K562 (cell line): ENCODE measurements around the gene RHOXF2B. TPM values are rescaled to one million over a fixed set of nuclear protein-coding genes. Genes with fewer than 3 reads are reported as not detected.

Experiments
- ATAC-seq: fragments of 200-7000 bp; cut with Tn5 transposase; 3 replicates; pipeline ENCODE4 v1.9.1; 2020; ENCODE audit warnings: moderate library complexity
- BruUV-seq: library from RNA; stranded (reverse); fragments of 400-500 nt; replicated peaks from 2 replicates; lab custom pipeline; 2021; lab: Mats Ljungman, UMichigan
- CTCF ChIA-PET: fragments of 300-600 bp; formaldehyde crosslinking; extraction: SDS; loops from one replicate; lab custom pipeline; 2021; ENCODE audit warnings: low intra/inter-chr PET ratio; lab: Yijun Ruan, JAX
- POLR2A ChIA-PET: fragments of 300-600, 350-650 bp; sonication (Branson Sonifier 250); formaldehyde crosslinking; extraction: SDS; loops from one replicate; lab custom pipeline; 2021; ENCODE audit warnings: antibody characterized with exemption, inconsistent platforms; lab: Yijun Ruan, JAX
- DNase-seq, 4 experiments: peaks; one replicate each; pipeline versions ENCODE4 v3.0.0 to v3.0.0-alpha.2; 2011 to 2018; ENCODE audit warnings: low spot score in 3 of 4, mixed read lengths in 3 of 4; ENCODE audit errors: extremely low read depth in 1 of 4
- FAIRE-seq: peaks from 2 replicates; lab custom pipeline; 2011; peaks lifted over from hg19 to GRCh38; lab: Jason Lieb, UNC
- H2AFZ ChIP-seq: 2 replicates; pipeline ENCODE4 v1.6.0; 2011; ENCODE audit warnings: low read depth, low read length, control low read depth, inconsistent platforms
- H3K27ac ChIP-seq: fragments of 200-600 bp; 3 replicates; pipeline ENCODE4 v1.8.0; 2011; ENCODE audit warnings: low read depth, mild to moderate bottlenecking, control low read depth, inconsistent platforms, low read length, moderate library complexity, mixed read lengths; ENCODE audit errors: extremely low read depth
- H3K27me3 ChIP-seq, 2 experiments: fragments of 300-600 bp in 1 of 2; 2 replicates in 1 of 2; 3 replicates in 1 of 2; pipeline versions ENCODE4 v1.6.0 to v1.8.0; 2011; ENCODE audit warnings: inconsistent platforms in 2 of 2, low read length in 2 of 2, mild to moderate bottlenecking in 1 of 2, mixed read lengths in 1 of 2, moderate library complexity in 1 of 2; ENCODE audit not compliant: control insufficient read depth in 2 of 2, insufficient read depth in 2 of 2
- H3K36me3 ChIP-seq: fragments of 300-600 bp; 3 replicates; pipeline ENCODE4 v1.8.0; 2011; ENCODE audit warnings: mild to moderate bottlenecking, low read length, inconsistent platforms; ENCODE audit not compliant: control insufficient read depth, insufficient read depth
- H3K4me1 ChIP-seq, 2 experiments: fragments of 200-600 bp in 1 of 2; replicated peaks in 1 of 2; 2 replicates in 1 of 2; 3 replicates in 1 of 2; pipeline versions ENCODE4 v1.5.1 to v1.8.0; 2011; ENCODE audit warnings: inconsistent platforms in 2 of 2, low read length in 2 of 2, mild to moderate bottlenecking in 1 of 2, mixed read lengths in 1 of 2, moderate library complexity in 1 of 2; ENCODE audit not compliant: control insufficient read depth in 2 of 2, insufficient read depth in 2 of 2
- H3K4me2 ChIP-seq: 2 replicates; pipeline ENCODE4 v1.6.1; 2011; ENCODE audit warnings: low read length, control low read depth, inconsistent platforms, mixed read lengths; ENCODE audit not compliant: insufficient read depth
- H3K4me3 ChIP-seq: fragments of 200-600 bp; sonication (generic), shearing (Covaris generic); 2 replicates; pipeline ENCODE4 v1.5.1; 2016; ENCODE audit warnings: control low read depth, inconsistent platforms
- H3K79me2 ChIP-seq: fragments of 200-600 bp; 3 replicates; pipeline ENCODE4 v1.8.0; 2011; ENCODE audit warnings: low read length, inconsistent platforms; ENCODE audit not compliant: control insufficient read depth, insufficient read depth
- H3K9ac ChIP-seq, 2 experiments: 2 replicates each; pipeline versions ENCODE4 v1.6.0 to v1.6.1; 2011; ENCODE audit warnings: low read depth in 2 of 2, low read length in 2 of 2, control low read depth in 1 of 2, inconsistent platforms in 1 of 2, mild to moderate bottlenecking in 1 of 2, mixed read lengths in 1 of 2; ENCODE audit not compliant: insufficient read depth in 1 of 2
- H3K9me1 ChIP-seq: one replicate; pipeline ENCODE4 v1.6.0; 2011; ENCODE audit warnings: inconsistent platforms, mild to moderate bottlenecking, low read length, moderate library complexity; ENCODE audit not compliant: control insufficient read depth, insufficient read depth
- H3K9me3 ChIP-seq: replicated peaks from 2 replicates; pipeline ENCODE4 v1.5.1; 2011; ENCODE audit warnings: low read depth, low read length, inconsistent platforms; ENCODE audit not compliant: control insufficient read depth, insufficient read depth
- H4K20me1 ChIP-seq: replicated peaks from 2 replicates; pipeline ENCODE4 v1.6.1; 2011; ENCODE audit warnings: low read length, inconsistent platforms, mixed read lengths; ENCODE audit not compliant: control insufficient read depth, insufficient read depth
- SP1 ChIP-seq: sonication (generic); formaldehyde crosslinking; IDR thresholded peaks from 2 replicates; pipeline ENCODE4 v1.8.1; 2022; ENCODE audit warnings: mild to moderate bottlenecking, missing genetic modification reagents
- TFE3 ChIP-seq: fragments of 450-650 bp; formaldehyde crosslinking; IDR thresholded peaks from 2 replicates; pipeline ENCODE4 v1.4.0; 2020; ENCODE audit warnings: mild to moderate bottlenecking, mixed read lengths
- WGBS: fragments of 100-300 bp; shearing (Covaris generic); methylation state at CpG from one replicate; pipeline ENCODE4 v1.1.6; 2016; ENCODE audit warnings: low coverage, mixed read lengths; ENCODE audit not compliant: insufficient coverage; ENCODE audit errors: missing lambda C conversion rate; 5-methylcytosine and 5-hydroxymethylcytosine counted together
- in situ Hi-C: fragments of 300-500 bp; cut with MboI; formaldehyde crosslinking; loops from 4 replicates; pipeline ENCODE4 v1.15.0; 2018; ENCODE audit warnings: inconsistent platforms, mixed read lengths
- intact Hi-C: fragments of 100-400 bp; cut with micrococcal nuclease; formaldehyde crosslinking; loops from 2 replicates; pipeline ENCODE4 v1.14.2; 2022
- polyA plus RNA-seq, 8 experiments: library from polyadenylated mRNA; depleted of rRNA in 4 of 8; stranded (reverse) in 5 of 8; unstranded in 3 of 8; fragments of >200 nt; fragmentation: Nextera tagmentation in 2 of 8; fragmentation: Illumina TruSeq in 1 of 8; extraction: Ambion mirVana in 2 of 8; extraction: Trizol in 1 of 8; gene quantifications; 2 replicates each; pipeline versions ENCODE4 v1.2.1 to v1.2.3, GENCODE V29; 2011 to 2014; ENCODE audit warnings: inconsistent platforms in 1 of 8, missing spikeins in 1 of 8
- total RNA-seq, 7 experiments: library from RNA; depleted of rRNA in 6 of 7; stranded (reverse); fragments of >200 nt in 6 of 7; fragmentation: Illumina TruSeq in 2 of 7; extraction: Trizol in 2 of 7; gene quantifications; 2 replicates each; pipeline versions ENCODE4 v1.2.1 to v1.2.3, GENCODE V29; 2011 to 2021; ENCODE audit warnings: low replicate concordance in 1 of 7

Gene RHOXF2B
- total and polyA plus RNA-seq, 9 of the 15 experiments (the other 6 are each of a cell fraction or from before 2014, with no cell fraction given) = 0.79 to 4.3 (median 2.2) TPM

- Histone ChIP-seq H2AFZ (no peak overlapping the region), H4K20me1 (no peaks in the 10 kb centered on the region), H3K27me3 (peaks cover 2 to 10% of the 10 kb centered on the region in 2 experiments; a peak in 3 of 5 replicates), H3K36me3 (no peaks in the 10 kb centered on the region), H3K9me1 (no peaks in the 10 kb centered on the region), H3K79me2 (peaks cover 2% of the 10 kb centered on the region; the same call in 2 of the 3 replicates), H3K27ac (no peak overlapping the region), H3K4me1 (peaks cover 4 to 9% of the 10 kb centered on the region in 2 experiments; a peak in 4 of 5 replicates), H3K9ac (no peak overlapping the region), H3K9me3 (no peaks in the 10 kb centered on the region), H3K4me3 (no peak overlapping the region), H3K4me2 (no peak overlapping the region)
- ATAC-seq (no peak), DNase-seq (no peak), FAIRE-seq (no peak)
- ChIA-PET POLR2A (no interaction called here), CTCF (no interaction called here)
- intact Hi-C loops = loop anchor here (2.0 kb wide), 1 partner anchor 42 kb away; no protein-coding TSS in a partner anchor
- 12% methylated on average over 5 of the region's 5 CpGs for WGBS
- BruUV-seq = no TSS peak
- TF ChIP-seq TFE3 (CRISPR knock-in tag) (peak; percentile 33), SP1 (CRISPR knock-in tag) (no peak)
- in situ Hi-C loops = no loop called here
These were observed 54.7 kb downstream of the RHOXF2B start for GRCh38 chrX:120022763-120023162.

Other genes with a start within 250 kb of the RHOXF2B start
Only the 7 nearest of the 9 such genes appear.
- gene RNF113A, start 206.0 kb downstream of the RHOXF2B start, total RNA-seq (2014; rRNA removed) = 31.2 and 31.9 TPM in 2 replicates
- gene RNF113A, start 206.0 kb downstream of the RHOXF2B start, total RNA-seq (2014; rRNA removed; fragmentation: Illumina TruSeq; extraction: Trizol) = 17.9 and 22.4 TPM in 2 replicates
- 26.4 and 28.1 TPM in 2 replicates for gene RNF113A, start 206.0 kb downstream of the RHOXF2B start, total RNA-seq (2015; rRNA removed; fragmentation: Illumina TruSeq; extraction: Trizol)
- 26.3 and 28.5 TPM in 2 replicates for gene RNF113A, start 206.0 kb downstream of the RHOXF2B start, total RNA-seq (2021)
- 21.2 and 25.6 TPM in 2 replicates for gene RNF113A, start 206.0 kb downstream of the RHOXF2B start, polyA plus RNA-seq (2011; rRNA removed)
- 27.8 and 32.8 TPM in 2 replicates for gene RNF113A, start 206.0 kb downstream of the RHOXF2B start, polyA plus RNA-seq (2014; fragmentation: Illumina TruSeq; extraction: Trizol)
- 10 to 100 TPM; 23.9 to 29.4 TPM for gene RNF113A, start 206.0 kb downstream of the RHOXF2B start, polyA plus RNA-seq (2014; fragmentation: Nextera tagmentation; extraction: Ambion mirVana)
- gene RNF113A, start 206.0 kb downstream of the RHOXF2B start, polyA plus RNA-seq (2014; rRNA removed) = 38.4 and 39.5 TPM in 2 replicates
- gene NDUFA1, start 205.9 kb downstream of the RHOXF2B start, total RNA-seq (2014; rRNA removed) = 160 and 218 TPM in 2 replicates
- gene NDUFA1, start 205.9 kb downstream of the RHOXF2B start, total RNA-seq (2014; rRNA removed; fragmentation: Illumina TruSeq; extraction: Trizol) = 402 and 409 TPM in 2 replicates
- 378 and 383 TPM in 2 replicates for gene NDUFA1, start 205.9 kb downstream of the RHOXF2B start, total RNA-seq (2015; rRNA removed; fragmentation: Illumina TruSeq; extraction: Trizol)
- 169 and 177 TPM in 2 replicates for gene NDUFA1, start 205.9 kb downstream of the RHOXF2B start, total RNA-seq (2021)
- 336 and 418 TPM in 2 replicates for gene NDUFA1, start 205.9 kb downstream of the RHOXF2B start, polyA plus RNA-seq (2011; rRNA removed)
- gene NDUFA1, start 205.9 kb downstream of the RHOXF2B start, polyA plus RNA-seq (2014; fragmentation: Illumina TruSeq; extraction: Trizol) = 162 and 191 TPM in 2 replicates
- 1,000 to 10,000 TPM; 1,140 to 1,285 TPM for gene NDUFA1, start 205.9 kb downstream of the RHOXF2B start, polyA plus RNA-seq (2014; fragmentation: Nextera tagmentation; extraction: Ambion mirVana)
- gene NDUFA1, start 205.9 kb downstream of the RHOXF2B start, polyA plus RNA-seq (2014; rRNA removed) = 308 and 430 TPM in 2 replicates
- not detected in 2 replicates for gene AKAP14, start 181.8 kb downstream of the RHOXF2B start, total RNA-seq (2014; rRNA removed)
- 0.48 TPM in 1 of 2 replicates, not detected in the other for gene AKAP14, start 181.8 kb downstream of the RHOXF2B start, total RNA-seq (2014; rRNA removed; fragmentation: Illumina TruSeq; extraction: Trizol)
- not detected in 2 replicates for gene AKAP14, start 181.8 kb downstream of the RHOXF2B start, total RNA-seq (2015; rRNA removed; fragmentation: Illumina TruSeq; extraction: Trizol)
- not detected in 2 replicates for gene AKAP14, start 181.8 kb downstream of the RHOXF2B start, total RNA-seq (2021)
- gene AKAP14, start 181.8 kb downstream of the RHOXF2B start, polyA plus RNA-seq (2011; rRNA removed) = not detected in 2 replicates
- not detected in 2 replicates for gene AKAP14, start 181.8 kb downstream of the RHOXF2B start, polyA plus RNA-seq (2014; fragmentation: Illumina TruSeq; extraction: Trizol)
- gene AKAP14, start 181.8 kb downstream of the RHOXF2B start, polyA plus RNA-seq (2014; fragmentation: Nextera tagmentation; extraction: Ambion mirVana) = not detected
- gene AKAP14, start 181.8 kb downstream of the RHOXF2B start, polyA plus RNA-seq (2014; rRNA removed) = not detected in 2 replicates
- gene NKAP, start 133.9 kb downstream of the RHOXF2B start, total RNA-seq (2014; rRNA removed) = 7.1 and 8.1 TPM in 2 replicates
- 8.2 and 10.6 TPM in 2 replicates for gene NKAP, start 133.9 kb downstream of the RHOXF2B start, total RNA-seq (2014; rRNA removed; fragmentation: Illumina TruSeq; extraction: Trizol)
- 6.3 and 7.0 TPM in 2 replicates for gene NKAP, start 133.9 kb downstream of the RHOXF2B start, total RNA-seq (2015; rRNA removed; fragmentation: Illumina TruSeq; extraction: Trizol)
- 8.2 and 8.8 TPM in 2 replicates for gene NKAP, start 133.9 kb downstream of the RHOXF2B start, total RNA-seq (2021)
- gene NKAP, start 133.9 kb downstream of the RHOXF2B start, polyA plus RNA-seq (2011; rRNA removed) = 5.6 and 6.3 TPM in 2 replicates
- 5.8 and 6.7 TPM in 2 replicates for gene NKAP, start 133.9 kb downstream of the RHOXF2B start, polyA plus RNA-seq (2014; fragmentation: Illumina TruSeq; extraction: Trizol)
- 1 to 10 TPM; 3.1 to 3.4 TPM for gene NKAP, start 133.9 kb downstream of the RHOXF2B start, polyA plus RNA-seq (2014; fragmentation: Nextera tagmentation; extraction: Ambion mirVana)
- 6.4 and 8.3 TPM in 2 replicates for gene NKAP, start 133.9 kb downstream of the RHOXF2B start, polyA plus RNA-seq (2014; rRNA removed)
- not detected in 2 replicates for gene RHOXF1, start 38.2 kb upstream of the RHOXF2B start, total RNA-seq (2014; rRNA removed)
- not detected in 2 replicates for gene RHOXF1, start 38.2 kb upstream of the RHOXF2B start, total RNA-seq (2014; rRNA removed; fragmentation: Illumina TruSeq; extraction: Trizol)
- not detected in 2 replicates for gene RHOXF1, start 38.2 kb upstream of the RHOXF2B start, total RNA-seq (2015; rRNA removed; fragmentation: Illumina TruSeq; extraction: Trizol)
- gene RHOXF1, start 38.2 kb upstream of the RHOXF2B start, total RNA-seq (2021) = not detected in 2 replicates
- not detected in 2 replicates for gene RHOXF1, start 38.2 kb upstream of the RHOXF2B start, polyA plus RNA-seq (2011; rRNA removed)
- not detected in 2 replicates for gene RHOXF1, start 38.2 kb upstream of the RHOXF2B start, polyA plus RNA-seq (2014; fragmentation: Illumina TruSeq; extraction: Trizol)
- not detected for gene RHOXF1, start 38.2 kb upstream of the RHOXF2B start, polyA plus RNA-seq (2014; fragmentation: Nextera tagmentation; extraction: Ambion mirVana)
- 0.17 TPM in 1 of 2 replicates, not detected in the other for gene RHOXF1, start 38.2 kb upstream of the RHOXF2B start, polyA plus RNA-seq (2014; rRNA removed)
- gene RHOXF2, start 80.9 kb upstream of the RHOXF2B start, total RNA-seq (2014; rRNA removed) = 157 and 182 TPM in 2 replicates
- 98.1 and 110 TPM in 2 replicates for gene RHOXF2, start 80.9 kb upstream of the RHOXF2B start, total RNA-seq (2014; rRNA removed; fragmentation: Illumina TruSeq; extraction: Trizol)
- gene RHOXF2, start 80.9 kb upstream of the RHOXF2B start, total RNA-seq (2015; rRNA removed; fragmentation: Illumina TruSeq; extraction: Trizol) = 137 and 141 TPM in 2 replicates
- 120 and 121 TPM in 2 replicates for gene RHOXF2, start 80.9 kb upstream of the RHOXF2B start, total RNA-seq (2021)
- gene RHOXF2, start 80.9 kb upstream of the RHOXF2B start, polyA plus RNA-seq (2011; rRNA removed) = 159 and 253 TPM in 2 replicates
- gene RHOXF2, start 80.9 kb upstream of the RHOXF2B start, polyA plus RNA-seq (2014; fragmentation: Illumina TruSeq; extraction: Trizol) = 182 and 200 TPM in 2 replicates
- gene RHOXF2, start 80.9 kb upstream of the RHOXF2B start, polyA plus RNA-seq (2014; fragmentation: Nextera tagmentation; extraction: Ambion mirVana) = 10 to 100 TPM; 36.0 to 69.6 TPM
- 173 and 179 TPM in 2 replicates for gene RHOXF2, start 80.9 kb upstream of the RHOXF2B start, polyA plus RNA-seq (2014; rRNA removed)
- gene ZBTB33, start 173.1 kb upstream of the RHOXF2B start, total RNA-seq (2014; rRNA removed) = 12.4 and 13.0 TPM in 2 replicates
- 29.8 and 30.4 TPM in 2 replicates for gene ZBTB33, start 173.1 kb upstream of the RHOXF2B start, total RNA-seq (2014; rRNA removed; fragmentation: Illumina TruSeq; extraction: Trizol)
- gene ZBTB33, start 173.1 kb upstream of the RHOXF2B start, total RNA-seq (2015; rRNA removed; fragmentation: Illumina TruSeq; extraction: Trizol) = 25.3 and 28.2 TPM in 2 replicates
- gene ZBTB33, start 173.1 kb upstream of the RHOXF2B start, total RNA-seq (2021) = 20.7 and 21.3 TPM in 2 replicates
- 13.8 and 15.6 TPM in 2 replicates for gene ZBTB33, start 173.1 kb upstream of the RHOXF2B start, polyA plus RNA-seq (2011; rRNA removed)
- gene ZBTB33, start 173.1 kb upstream of the RHOXF2B start, polyA plus RNA-seq (2014; fragmentation: Illumina TruSeq; extraction: Trizol) = 19.2 and 22.9 TPM in 2 replicates
- gene ZBTB33, start 173.1 kb upstream of the RHOXF2B start, polyA plus RNA-seq (2014; fragmentation: Nextera tagmentation; extraction: Ambion mirVana) = 1 to 10 TPM; 5.6 to 9.1 TPM
- gene ZBTB33, start 173.1 kb upstream of the RHOXF2B start, polyA plus RNA-seq (2014; rRNA removed) = 11.3 and 12.6 TPM in 2 replicates